Neural progenitor cell (in vitro differentiated cells): ENCODE data around the gene CCDC60.

ENCODE experiments used
- EZH2 ChIP-seq: fragments of 200-600 bp; sonication (generic); IDR thresholded peaks from 2 replicates; pipeline ENCODE4 v1.6.1; 2017; ENCODE audit warnings: antibody characterized with exemption, mild to moderate bottlenecking, moderate library complexity
- TF ChIP-seq, protein P1 (sequence below): fragments of 200-600 bp; sonication (generic); IDR thresholded peaks from 2 replicates; pipeline ENCODE4 v1.5.1; 2017; ENCODE audit warnings: antibody characterized with exemption, mild to moderate bottlenecking

DNA sequence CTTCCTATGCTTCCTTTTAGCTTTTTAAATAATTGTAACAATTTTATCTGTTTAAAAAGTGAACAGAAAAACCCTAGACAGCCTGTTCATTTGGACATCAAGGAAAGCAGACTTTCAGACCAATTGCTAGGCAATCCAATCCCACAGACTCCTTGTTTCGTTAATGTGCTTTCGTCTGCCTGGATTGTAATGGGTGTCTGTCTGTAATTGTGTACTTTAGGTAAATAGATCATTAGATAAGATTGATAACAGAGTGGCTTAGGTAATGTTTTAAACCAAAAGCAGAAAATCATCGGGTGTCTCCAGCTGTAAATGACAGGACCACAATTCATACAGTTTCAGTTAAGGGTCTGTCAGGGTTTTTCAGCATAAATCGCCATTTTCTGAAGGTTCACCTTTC, 19.6 kb downstream of the CCDC60 start:
- TF ChIP-seq, protein P1, sequence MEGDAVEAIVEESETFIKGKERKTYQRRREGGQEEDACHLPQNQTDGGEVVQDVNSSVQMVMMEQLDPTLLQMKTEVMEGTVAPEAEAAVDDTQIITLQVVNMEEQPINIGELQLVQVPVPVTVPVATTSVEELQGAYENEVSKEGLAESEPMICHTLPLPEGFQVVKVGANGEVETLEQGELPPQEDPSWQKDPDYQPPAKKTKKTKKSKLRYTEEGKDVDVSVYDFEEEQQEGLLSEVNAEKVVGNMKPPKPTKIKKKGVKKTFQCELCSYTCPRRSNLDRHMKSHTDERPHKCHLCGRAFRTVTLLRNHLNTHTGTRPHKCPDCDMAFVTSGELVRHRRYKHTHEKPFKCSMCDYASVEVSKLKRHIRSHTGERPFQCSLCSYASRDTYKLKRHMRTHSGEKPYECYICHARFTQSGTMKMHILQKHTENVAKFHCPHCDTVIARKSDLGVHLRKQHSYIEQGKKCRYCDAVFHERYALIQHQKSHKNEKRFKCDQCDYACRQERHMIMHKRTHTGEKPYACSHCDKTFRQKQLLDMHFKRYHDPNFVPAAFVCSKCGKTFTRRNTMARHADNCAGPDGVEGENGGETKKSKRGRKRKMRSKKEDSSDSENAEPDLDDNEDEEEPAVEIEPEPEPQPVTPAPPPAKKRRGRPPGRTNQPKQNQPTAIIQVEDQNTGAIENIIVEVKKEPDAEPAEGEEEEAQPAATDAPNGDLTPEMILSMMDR: no peak
- TF ChIP-seq EZH2: no peak
